T-helper 1 cell treated with Interleukin-12 subunit alpha and Interleukin-12 subunit beta and Interleukin-4 antibody, amounts not matched to agents 30 μg/mL and 1 μg/mL, for 36 hours (primary cell): ENCODE measurements around the gene TANGO6.

Source experiments
- H3K27ac Mint-ChIP-seq: one replicate; pipeline ENCODE4 v1.8.0; 2021; ENCODE audit warnings: mild to moderate bottlenecking, mixed read lengths
- H3K27me3 Mint-ChIP-seq: one replicate; pipeline ENCODE4 v1.8.0; 2021; ENCODE audit warnings: low read depth, mixed read lengths
- H3K36me3 Mint-ChIP-seq: one replicate; pipeline ENCODE4 v1.8.0; 2021; ENCODE audit warnings: low read depth, mixed read lengths
- H3K4me1 Mint-ChIP-seq: one replicate; pipeline ENCODE4 v1.8.0; 2021; ENCODE audit warnings: low read depth, mixed read lengths
- H3K4me3 Mint-ChIP-seq: one replicate; pipeline ENCODE4 v1.8.0; 2021; ENCODE audit warnings: mild to moderate bottlenecking, moderate library complexity, mixed read lengths
- H3K9me3 Mint-ChIP-seq: one replicate; pipeline ENCODE4 v1.8.0; 2021; ENCODE audit warnings: mixed read lengths

Gene TANGO6

DNA sequence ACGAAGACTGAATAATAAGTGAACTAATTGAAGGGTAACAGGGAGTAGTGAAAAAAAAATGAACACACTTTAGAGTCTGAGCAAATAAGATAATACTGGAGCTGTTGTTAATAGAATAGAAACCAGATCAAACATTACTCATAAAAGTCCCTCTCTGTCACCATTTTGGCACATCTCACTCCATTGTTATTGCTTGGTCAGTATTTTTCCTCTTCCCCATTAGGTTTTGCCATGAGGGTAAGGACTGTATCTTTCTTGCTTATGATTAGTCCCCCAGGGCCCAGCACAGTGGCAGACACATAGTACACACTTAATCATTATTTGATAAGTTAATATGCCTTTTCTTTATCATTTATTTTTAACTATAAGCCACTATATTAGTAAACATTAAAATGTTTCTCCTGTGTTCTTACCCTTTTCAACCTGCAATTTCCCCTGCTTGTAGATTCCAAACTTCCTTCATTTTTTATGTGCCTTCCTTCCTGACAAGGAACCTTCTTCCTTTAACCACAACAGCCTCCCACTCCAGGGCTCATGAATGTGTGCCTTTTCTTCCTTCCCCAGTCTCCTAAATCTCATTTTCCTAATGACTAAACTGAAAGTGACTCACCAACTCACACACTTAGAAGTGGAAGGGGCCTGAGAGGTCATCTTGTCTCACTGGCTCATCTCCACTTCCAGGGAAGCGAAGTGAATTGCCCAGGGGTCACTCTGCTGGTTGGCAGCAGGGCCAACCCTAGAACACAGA, 173.9 kb downstream of the TANGO6 start:
- Mint-ChIP-seq H3K9me3 (no peaks in the 10 kb centered on the region), H3K27me3 (no peaks in the 10 kb centered on the region), H3K4me3 (no peak overlapping the region), H3K27ac (no peak overlapping the region), H3K4me1 (no peaks in the 10 kb centered on the region), H3K36me3 (no peaks in the 10 kb centered on the region)

DNA sequence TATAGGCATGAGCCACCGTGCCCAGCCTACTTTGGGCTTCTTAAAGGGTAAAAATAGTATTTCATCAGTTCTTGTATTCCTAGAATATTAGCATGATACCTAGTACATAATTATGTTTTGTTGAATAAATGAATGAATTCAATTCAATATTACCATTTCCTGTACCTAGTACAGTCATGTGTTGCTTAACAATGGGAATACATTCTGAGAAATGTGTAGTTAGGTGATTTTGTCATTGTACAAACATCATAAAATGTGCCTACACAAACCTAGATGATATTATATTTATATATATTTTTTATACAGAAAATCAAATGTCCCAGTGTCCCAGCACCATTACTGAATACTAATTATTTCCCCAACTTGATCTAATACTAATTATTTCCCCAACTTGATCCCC, 176.5 kb downstream of the TANGO6 start:
- Mint-ChIP-seq H3K4me3 (no peak overlapping the region), H3K4me1 (no peaks in the 10 kb centered on the region), H3K27ac (no peak overlapping the region), H3K27me3 (no peaks in the 10 kb centered on the region), H3K36me3 (peaks cover 2% of the 10 kb centered on the region), H3K9me3 (no peaks in the 10 kb centered on the region)

DNA sequence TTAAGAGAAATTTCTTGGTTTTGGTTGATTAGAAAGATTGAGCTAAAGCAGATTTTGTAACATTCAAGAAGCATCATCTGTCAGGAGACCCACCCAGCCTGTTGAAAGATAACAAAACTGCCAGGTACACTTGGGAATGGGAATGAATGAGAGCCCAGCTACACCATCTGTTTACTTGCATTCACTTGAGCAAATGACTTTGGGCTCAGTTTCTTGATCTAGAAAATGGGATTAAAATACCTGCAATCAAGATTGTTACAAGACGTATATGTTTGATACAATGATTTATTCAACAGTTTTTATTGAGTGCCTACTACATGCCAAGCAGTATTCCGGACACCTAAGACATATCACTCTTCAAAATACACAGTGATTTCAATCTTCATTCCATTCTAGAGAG, 185.8 kb downstream of the TANGO6 start:
- no peak overlapping the region for H3K4me3 Mint-ChIP-seq
- H3K4me1 Mint-ChIP-seq = no peaks in the 10 kb centered on the region
- H3K36me3 Mint-ChIP-seq = peaks cover 4% of the 10 kb centered on the region
- no peak overlapping the region for H3K27ac Mint-ChIP-seq
- H3K9me3 Mint-ChIP-seq = no peaks in the 10 kb centered on the region
- H3K27me3 Mint-ChIP-seq = no peaks in the 10 kb centered on the region

DNA sequence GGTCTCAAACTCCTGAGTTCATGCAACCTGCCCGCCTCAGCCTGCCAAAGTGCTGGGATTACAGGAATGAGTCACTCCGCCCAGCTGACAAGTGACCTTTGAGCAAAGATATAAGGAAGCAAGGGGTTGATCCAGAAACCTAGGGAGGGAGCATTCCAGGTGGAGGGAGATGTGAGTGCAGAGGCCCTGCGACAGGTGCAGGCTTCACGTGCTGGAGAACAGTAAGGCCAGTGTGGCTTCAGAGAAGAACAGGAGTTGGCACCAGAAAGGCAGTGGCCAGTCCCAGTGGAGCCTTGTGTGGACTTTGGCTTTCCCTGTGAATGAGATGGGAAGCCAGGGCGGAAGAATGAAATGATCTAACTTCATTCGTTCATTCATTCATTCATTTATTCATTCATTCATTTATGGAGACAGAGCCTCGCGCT, 188.6 kb downstream of the TANGO6 start:
- peaks cover 2% of the 10 kb centered on the region for H3K36me3 Mint-ChIP-seq
- no peaks in the 10 kb centered on the region for H3K4me1 Mint-ChIP-seq
- no peak overlapping the region for H3K4me3 Mint-ChIP-seq
- H3K27ac Mint-ChIP-seq = no peak overlapping the region
- no peaks in the 10 kb centered on the region for H3K27me3 Mint-ChIP-seq
- no peaks in the 10 kb centered on the region for H3K9me3 Mint-ChIP-seq

DNA sequence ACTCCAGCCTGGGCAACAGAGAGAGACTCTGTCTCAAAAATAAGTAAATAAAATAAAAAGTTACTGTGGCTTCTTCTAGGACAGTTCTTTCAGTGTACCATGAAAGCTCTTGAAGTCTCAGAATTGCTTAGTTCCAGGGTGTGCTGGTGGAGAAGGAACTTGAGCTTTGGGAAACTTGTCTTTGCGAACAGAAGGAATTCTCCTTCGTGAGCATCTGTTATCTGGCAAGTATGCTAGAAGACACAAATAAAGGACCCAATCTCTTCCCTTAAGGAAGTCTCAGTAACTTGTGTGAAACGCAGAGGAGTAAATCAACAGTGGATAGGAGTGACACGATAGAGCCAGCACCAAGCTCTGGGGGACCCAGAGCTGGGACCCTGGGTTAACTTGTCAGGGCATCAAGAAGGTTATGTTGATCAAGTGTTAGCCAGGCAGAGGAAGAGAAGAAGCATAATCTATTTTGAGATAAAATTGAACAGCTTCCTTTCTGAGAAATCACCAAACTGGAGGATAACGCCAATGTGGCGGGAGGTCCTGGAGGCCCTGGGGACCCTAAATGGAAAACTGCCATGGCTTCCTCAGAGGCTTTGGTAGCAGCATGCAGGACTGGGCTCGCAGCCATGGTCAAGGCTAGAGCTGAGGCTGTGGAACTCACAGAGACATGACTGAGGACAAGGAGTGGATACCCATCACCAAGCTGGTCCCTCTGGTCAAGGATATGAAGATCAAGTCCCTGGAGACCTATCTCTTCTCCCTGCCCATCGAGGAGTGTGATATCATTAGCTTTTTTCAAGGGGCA, 190.0 kb downstream of the TANGO6 start:
- Mint-ChIP-seq H3K9me3 (no peaks in the 10 kb centered on the region), H3K36me3 (peaks cover 2% of the 10 kb centered on the region), H3K4me3 (no peak overlapping the region), H3K27ac (no peak overlapping the region), H3K27me3 (no peaks in the 10 kb centered on the region), H3K4me1 (no peaks in the 10 kb centered on the region)

DNA sequence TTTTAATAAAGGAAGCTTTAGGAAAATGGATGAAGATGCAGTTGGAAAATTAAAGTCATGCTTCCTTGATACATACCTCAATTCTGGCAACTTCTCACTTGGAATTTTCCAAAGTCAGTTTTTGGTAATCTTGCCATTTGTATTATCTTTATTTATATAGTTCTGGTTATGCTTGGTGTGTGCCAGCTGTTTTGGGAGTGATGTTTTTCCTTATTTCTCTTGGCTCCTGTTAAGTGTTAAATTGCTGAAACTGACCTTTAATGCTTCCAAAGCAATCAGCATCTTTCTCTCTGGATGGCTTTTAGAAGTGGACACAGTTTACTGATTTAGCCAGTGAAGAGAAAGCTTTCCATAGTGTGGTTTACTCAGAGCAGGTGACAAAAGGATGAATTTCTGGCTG, 192.0 kb downstream of the TANGO6 start:
- Mint-ChIP-seq H3K36me3 (peaks cover 5% of the 10 kb centered on the region), H3K27ac (no peak overlapping the region), H3K4me1 (no peaks in the 10 kb centered on the region)

DNA sequence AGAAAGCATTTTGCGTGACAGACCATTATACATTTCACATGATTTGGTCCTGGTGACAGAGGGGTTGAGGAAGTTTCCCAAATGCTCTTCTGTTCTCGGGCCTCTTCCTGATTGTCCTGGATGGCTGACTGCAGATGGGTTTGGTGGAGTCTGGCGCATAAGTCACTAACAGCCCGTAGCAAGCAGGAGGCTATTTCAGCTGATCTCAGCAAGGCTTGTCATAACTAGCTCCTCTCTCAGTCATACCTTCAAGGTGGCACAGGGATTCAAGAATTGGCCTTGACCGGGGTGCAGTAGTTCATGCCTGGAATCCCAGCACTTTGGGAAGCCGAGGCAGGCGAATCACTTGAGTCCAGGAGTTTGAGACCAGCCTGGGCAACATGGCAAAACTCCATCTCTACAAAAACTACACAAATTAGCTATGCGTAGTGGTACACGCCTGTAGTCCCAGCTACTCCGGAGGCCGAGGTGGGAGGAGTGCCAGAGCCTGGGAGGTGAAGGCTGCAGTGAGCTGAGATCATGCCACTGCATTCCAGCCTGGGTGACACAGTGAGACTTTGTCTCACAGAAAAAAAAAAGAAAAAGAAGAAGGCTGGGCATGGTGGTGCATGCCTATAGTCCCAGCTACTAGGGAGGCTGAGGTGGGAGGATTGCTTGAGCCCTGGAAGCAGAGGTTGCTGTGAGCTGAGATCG, 193.2 kb downstream of the TANGO6 start:
- H3K27ac Mint-ChIP-seq = no peak overlapping the region
- no peaks in the 10 kb centered on the region for H3K9me3 Mint-ChIP-seq
- H3K4me3 Mint-ChIP-seq = no peak overlapping the region
- no peaks in the 10 kb centered on the region for H3K27me3 Mint-ChIP-seq
- H3K36me3 Mint-ChIP-seq = peaks cover 8% of the 10 kb centered on the region
- no peaks in the 10 kb centered on the region for H3K4me1 Mint-ChIP-seq

More for the DNA sequence above, 192.0 kb downstream of the TANGO6 start:
- Mint-ChIP-seq H3K9me3 (no peaks in the 10 kb centered on the region), H3K4me3 (no peak overlapping the region), H3K27me3 (no peaks in the 10 kb centered on the region)

DNA sequence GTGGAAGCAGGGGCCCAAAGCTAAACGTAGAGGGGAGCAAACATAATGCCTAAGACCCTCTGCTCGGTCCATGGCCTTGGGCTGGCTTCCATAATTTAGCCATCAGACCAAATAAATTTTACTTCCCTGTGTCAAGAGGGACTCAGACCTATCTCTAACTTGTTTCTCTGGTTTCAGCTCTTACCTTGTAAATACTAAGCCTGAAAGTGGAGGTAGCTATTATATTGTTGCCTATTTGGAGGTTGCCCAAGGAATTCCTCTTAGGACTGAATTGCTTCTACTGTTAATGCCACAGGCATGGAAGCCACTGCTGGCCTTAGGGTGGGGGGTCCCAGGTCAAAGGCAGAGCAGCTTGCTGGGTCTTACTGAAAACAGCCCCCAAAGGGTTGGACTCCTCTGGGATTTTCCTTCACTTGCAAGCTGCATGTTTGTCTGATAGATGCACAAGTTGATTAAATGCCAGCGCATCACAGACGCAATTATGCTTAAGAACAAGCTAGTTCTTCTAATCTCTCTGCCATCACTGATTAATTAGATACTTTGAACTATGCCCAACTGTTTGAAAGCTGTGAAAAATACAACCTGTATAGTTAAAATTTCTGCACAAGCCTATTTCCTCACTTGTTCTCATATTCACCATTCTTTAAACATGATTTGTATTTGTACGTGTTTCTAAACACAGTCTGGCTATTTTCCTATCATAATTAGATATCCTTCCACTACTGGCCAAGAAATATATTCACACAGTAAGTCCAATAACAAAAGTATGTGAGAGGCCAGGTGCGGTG, 194.2 kb downstream of the TANGO6 start:
- Mint-ChIP-seq H3K36me3 (peaks cover 14% of the 10 kb centered on the region), H3K4me1 (no peaks in the 10 kb centered on the region), H3K27ac (no peak overlapping the region), H3K9me3 (no peaks in the 10 kb centered on the region), H3K4me3 (no peak overlapping the region), H3K27me3 (no peaks in the 10 kb centered on the region)

DNA sequence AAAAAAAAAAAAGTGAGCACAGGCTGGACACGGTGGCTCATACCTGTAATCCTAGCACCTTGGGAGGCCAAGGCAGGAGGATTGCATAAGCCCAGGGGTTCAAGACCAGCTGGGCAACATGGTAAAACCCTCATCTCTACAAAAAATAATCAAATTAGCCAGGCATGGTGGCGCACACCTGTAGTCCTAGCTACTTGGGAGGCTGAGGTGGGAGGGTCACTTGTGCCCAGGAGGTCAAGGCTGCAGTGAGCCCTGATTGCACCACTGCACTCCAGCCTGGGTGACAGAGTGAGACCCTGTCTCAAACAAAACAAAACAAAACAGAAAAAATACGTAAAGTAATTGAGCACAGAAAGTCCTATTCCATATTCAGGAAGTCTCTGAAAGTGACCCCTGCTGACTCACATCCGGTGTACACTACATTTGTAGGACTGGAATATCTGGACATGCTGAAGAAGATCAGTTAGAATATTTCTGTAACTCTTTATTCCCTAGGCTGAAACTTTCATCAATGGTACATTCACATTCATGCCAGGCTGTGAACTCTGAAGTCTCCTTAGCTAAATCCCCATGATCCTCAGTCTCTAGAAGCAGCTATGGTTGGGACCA, 196.1 kb downstream of the TANGO6 start:
- Mint-ChIP-seq H3K4me3 (no peak overlapping the region), H3K36me3 (peaks cover 12% of the 10 kb centered on the region), H3K9me3 (no peaks in the 10 kb centered on the region), H3K27me3 (no peaks in the 10 kb centered on the region), H3K27ac (no peak overlapping the region), H3K4me1 (no peaks in the 10 kb centered on the region)

DNA sequence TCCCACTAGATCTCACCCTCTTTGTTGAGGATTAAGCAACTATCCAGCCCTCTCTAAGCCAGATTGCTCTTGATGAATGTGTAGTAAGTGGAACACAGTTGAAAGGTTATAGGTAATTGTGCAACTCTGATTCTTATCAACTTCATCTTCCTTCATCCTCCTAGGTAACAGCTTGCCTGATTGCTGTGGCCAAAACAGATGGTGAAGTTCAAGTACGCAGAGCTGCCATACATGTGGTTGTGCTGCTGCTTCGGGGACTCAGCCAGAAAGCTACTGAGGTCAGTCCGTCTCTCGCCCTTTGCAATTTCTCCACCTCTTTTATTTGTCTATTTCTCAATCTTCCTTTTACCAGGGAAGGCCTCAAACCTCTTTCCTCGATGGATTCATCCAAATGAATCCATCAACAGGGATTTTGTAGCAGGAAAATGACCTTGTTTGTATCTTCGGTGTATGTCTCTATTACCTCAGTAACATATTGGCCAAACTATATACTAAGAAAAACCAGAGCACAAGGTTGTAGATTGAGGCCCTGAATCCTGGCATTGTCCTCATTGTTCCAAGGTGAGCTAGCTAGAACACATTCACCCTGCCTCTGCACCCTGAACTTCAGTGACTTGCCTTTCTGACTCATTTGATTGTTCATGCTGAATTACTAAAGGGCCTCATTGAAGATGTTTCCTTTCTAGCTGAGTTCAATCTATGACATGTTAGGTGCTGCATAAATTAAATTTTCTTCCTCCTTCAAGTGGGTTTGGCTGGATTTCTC, 197.0 kb downstream of the TANGO6 start:
- Mint-ChIP-seq H3K36me3 (peaks cover 12% of the 10 kb centered on the region), H3K4me1 (no peaks in the 10 kb centered on the region), H3K27ac (no peak overlapping the region)

DNA sequence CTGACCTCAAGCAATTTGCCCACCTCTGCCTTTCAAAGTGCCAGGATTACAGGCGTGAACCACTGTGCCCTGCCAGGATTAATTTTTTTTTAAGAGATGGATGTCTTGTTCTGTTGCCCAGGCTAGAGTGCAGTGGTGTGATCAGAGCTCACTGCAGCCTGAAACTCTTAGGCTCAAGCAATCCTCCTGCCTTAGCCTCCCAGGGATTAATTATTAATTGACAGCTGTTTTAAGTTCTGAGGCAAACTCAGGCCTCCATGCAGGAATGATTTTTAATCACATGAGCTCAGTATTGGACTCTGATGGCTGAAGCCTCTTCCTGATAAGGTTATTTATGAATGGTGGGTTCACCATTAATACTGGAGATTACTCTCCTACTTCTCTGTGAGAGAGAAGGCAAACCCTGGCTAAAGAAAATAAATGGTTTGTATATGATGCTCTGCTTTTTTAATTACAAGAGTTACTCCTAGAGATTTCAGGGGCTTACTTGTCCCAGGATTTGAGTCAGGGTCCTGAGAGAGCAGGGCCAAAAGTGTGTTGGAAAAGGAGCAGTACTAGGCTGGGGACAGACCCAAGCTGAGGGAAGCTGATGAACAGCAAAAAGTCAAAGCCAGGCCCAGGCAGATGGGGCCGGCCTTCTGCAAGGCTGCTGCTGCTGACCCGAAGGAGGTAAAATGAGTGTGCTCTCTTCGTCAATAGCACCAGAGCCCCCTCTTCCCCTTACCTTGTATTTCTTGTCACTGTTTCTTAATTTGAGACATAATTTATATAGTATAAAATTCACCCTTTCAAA, 205.2 kb downstream of the TANGO6 start:
- no peak overlapping the region for H3K4me3 Mint-ChIP-seq

More for the DNA sequence above, 197.0 kb downstream of the TANGO6 start:
- Mint-ChIP-seq H3K9me3 (no peaks in the 10 kb centered on the region), H3K4me3 (no peak overlapping the region), H3K27me3 (no peaks in the 10 kb centered on the region)

DNA sequence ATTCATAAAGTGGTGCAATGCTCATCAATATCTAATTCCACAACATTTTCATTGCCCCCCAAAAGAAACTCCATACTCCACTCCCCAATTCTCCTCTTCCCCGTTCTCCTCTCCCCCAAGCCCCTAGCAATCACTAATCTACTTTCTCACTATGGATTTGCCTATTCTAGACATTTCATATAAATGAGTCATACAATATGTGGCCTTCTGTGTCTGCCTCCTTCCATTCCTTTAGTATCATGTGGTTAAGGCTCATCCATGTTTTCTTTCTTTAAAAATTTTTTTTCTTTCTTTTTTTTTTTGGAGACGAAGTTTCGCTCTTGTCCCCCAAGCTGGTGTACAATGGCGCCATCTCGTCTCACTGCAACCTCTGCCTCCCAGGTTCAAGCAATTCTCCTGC, 205.8 kb downstream of the TANGO6 start:
- no peak overlapping the region for H3K27ac Mint-ChIP-seq
- H3K9me3 Mint-ChIP-seq = no peaks in the 10 kb centered on the region
- H3K27me3 Mint-ChIP-seq = no peaks in the 10 kb centered on the region
- no peak overlapping the region for H3K4me3 Mint-ChIP-seq
- peaks cover 2% of the 10 kb centered on the region for H3K36me3 Mint-ChIP-seq
- no peaks in the 10 kb centered on the region for H3K4me1 Mint-ChIP-seq

More for the DNA sequence above, 205.2 kb downstream of the TANGO6 start:
- Mint-ChIP-seq H3K27me3 (no peaks in the 10 kb centered on the region), H3K9me3 (no peaks in the 10 kb centered on the region), H3K27ac (no peak overlapping the region), H3K4me1 (no peaks in the 10 kb centered on the region), H3K36me3 (peaks cover 2% of the 10 kb centered on the region)
